HG03460 (cell line): Measurements from ENCODE around the gene HSD17B12.
A peak's percentile ranks its signal among the peaks of the same experiment; 100 is the strongest.

Source experiments
- ATAC-seq: cut with Tn5 transposase; IDR thresholded peaks from one replicate; pipeline ENCODE4 v1.9.1; 2021; ENCODE audit not compliant: unreplicated experiment

Gene HSD17B12

GRCh38 chr11:43687120-43687791 lies 6.7 kb downstream of the HSD17B12 start:
- ATAC-seq = no peak

DNA sequence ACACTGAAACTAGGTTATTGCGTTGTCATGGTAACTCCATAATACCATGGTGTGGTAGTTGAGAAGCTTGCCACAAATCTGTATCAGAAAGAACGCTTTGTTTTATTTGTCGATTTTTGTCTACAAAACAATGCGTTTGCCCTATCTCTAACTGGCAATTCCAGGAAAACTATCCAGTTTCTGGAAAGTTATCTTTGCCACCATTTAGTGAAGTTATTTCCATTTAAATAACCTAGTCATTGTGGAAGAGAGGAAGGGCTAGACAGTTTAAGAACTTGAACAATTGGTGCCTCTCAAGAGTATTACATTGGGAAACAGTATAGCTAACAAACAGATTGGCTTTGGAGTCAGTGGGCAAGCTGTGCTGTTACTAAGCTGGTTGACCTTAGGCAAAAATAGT lies 7.9 kb downstream of the HSD17B12 start:
- no peak for ATAC-seq

DNA sequence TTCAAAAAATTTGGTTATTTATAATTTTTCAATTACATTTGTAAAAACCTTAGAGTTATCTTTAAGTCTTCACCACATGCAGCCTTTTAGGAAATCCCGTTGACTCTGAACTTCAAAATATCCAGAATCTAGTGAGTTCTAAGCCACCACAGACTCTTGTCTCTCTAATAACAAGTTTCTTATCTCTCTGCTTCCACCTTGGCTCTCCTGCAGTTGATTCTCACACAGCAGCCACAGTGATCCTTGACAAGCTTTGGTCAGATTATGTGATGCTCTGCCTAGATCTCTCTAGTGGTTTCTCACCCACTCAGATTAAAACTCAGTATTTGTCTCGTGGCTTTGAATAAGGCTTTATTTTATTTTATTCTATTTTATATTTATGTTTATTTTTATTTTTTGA lies 8.6 kb downstream of the HSD17B12 start:
- no peak for ATAC-seq

- ATAC-seq = no peak
Observed at GRCh38 chr11:43690929-43691725, 10.6 kb downstream of the HSD17B12 start.

- ATAC-seq = no peak
Observed at GRCh38 chr11:43691806-43692205, 11.3 kb downstream of the HSD17B12 start.

- no peak for ATAC-seq
Observed at GRCh38 chr11:43693069-43693468, 12.5 kb downstream of the HSD17B12 start.

- no peak for ATAC-seq
Observed at GRCh38 chr11:43693731-43694130, 13.2 kb downstream of the HSD17B12 start.

GRCh38 chr11:43694477-43694876 lies 13.9 kb downstream of the HSD17B12 start:
- ATAC-seq = no peak

DNA sequence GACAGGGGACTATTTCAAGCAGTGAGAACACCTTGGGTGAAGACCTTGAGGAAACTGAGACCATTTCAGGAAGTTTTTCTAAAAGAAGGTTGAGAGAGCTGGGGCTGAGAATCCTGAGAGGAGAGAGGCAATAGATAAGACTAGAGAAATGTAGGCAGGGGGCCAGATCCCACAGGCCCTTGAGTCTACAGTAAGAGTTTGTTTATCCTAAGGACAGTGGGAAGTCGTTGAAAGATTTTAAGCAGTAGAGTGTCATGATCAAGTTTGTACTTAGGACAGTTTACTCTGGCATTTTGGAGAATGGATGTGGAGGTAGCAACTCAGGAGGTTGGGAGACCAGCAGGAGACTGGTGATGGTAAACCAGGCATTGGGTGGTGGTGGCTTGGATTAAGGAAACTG lies 17.1 kb downstream of the HSD17B12 start:
- ATAC-seq = no peak

DNA sequence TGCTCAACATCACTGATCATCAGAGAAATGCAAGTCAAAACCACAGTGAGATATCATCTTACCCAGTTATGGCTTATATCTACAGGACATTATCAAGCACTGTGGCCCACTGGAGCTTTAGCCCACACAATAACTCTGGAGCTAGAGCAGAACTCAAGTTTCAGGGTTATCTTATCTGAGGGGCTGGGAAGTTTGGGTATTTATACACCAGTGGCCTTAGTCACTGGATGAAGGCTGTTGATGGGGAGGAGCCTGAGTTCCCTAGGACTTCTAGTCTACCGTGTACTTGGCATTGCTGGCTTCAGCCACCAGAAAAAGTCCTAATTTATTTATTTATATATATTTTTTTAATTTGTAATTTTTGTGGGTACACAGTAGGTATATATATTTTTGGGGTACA lies 19.3 kb downstream of the HSD17B12 start:
- ATAC-seq = no peak

- no peak for ATAC-seq
Observed at GRCh38 chr11:43706631-43707030, 26.1 kb downstream of the HSD17B12 start.

DNA sequence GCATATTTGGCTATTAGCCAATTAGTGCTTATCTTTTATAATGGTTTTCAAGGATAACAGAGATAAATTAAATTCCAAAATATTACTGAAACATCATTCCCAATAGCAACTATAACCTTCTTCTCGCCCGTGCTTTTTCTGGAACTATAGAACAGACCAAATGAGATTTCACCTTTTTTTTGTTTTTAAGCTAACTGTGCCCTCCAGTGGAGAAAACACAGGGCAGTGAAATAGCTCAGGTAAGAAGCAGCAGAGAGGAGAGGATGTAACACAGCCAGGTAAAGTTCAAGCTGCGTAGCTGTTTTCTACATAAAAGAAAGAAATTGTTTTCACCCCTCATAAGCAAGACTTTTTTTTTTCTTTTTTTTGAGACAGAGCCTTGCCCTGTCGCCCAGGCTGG lies 28.2 kb downstream of the HSD17B12 start:
- no peak for ATAC-seq

GRCh38 chr11:43709689-43710088 lies 29.2 kb downstream of the HSD17B12 start:
- ATAC-seq = no peak

- no peak for ATAC-seq
Observed at GRCh38 chr11:43712676-43713075, 32.1 kb downstream of the HSD17B12 start.

DNA sequence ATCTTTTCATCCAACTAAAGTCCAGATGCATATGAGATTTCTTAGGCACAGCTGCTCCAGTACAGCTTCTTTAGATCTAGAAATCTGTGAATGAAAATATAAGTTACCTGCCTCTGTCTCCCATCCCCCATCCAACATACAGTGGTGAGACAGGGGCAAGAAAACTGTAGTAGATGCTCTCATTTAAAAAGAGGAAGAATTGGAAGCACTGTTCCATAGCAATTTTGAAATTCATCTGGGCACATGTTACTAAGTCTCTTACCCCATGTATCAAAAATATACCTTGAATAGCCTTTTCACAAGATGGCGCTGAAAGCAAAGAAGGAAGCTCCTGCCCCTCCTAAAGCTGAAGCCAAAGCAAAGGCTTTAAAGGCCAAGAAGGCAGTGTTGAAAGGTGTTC lies 37.8 kb downstream of the HSD17B12 start:
- no peak for ATAC-seq

- no peak for ATAC-seq
Observed at GRCh38 chr11:43723617-43724016, 43.1 kb downstream of the HSD17B12 start.

DNA sequence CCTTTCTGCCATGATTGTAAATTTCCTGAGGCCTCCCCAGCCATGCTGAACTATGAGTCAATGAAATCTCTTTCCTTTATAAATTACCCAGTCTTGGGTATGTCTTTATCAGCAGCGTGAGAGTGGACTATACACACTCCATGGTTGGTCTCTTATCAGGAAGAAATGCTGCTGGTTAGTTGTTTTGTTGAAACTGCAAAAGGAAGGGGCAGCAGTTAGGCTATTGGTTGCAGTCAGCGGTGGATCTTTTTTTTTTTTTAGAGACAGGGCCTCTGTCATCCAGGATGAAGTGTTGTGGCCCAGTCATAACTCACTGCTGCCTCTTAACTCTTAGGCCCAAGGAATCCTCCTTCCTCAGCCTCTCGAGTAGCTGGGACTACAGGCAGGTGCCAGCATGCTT lies 51.7 kb downstream of the HSD17B12 start:
- ATAC-seq = no peak

DNA sequence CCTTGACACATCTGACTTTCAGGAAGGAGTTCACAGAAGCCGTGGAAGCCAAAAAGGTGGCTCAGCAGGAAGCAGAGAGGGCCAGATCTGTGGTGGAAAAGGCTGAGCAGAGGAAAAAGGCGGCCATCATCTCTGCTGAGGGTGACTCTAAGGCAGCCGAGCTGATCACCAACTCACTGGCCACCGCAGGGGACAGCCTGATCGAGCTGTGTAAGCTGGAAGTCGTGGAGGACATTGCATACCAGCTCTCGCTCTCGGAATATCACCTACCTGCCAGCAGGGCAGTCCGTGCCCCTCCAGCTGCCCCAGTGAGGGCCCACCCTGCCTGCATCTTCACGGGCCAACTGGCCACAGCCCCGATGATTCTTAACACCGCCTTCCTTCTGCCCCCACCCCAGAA lies 53.7 kb downstream of the HSD17B12 start:
- ATAC-seq = no peak

DNA sequence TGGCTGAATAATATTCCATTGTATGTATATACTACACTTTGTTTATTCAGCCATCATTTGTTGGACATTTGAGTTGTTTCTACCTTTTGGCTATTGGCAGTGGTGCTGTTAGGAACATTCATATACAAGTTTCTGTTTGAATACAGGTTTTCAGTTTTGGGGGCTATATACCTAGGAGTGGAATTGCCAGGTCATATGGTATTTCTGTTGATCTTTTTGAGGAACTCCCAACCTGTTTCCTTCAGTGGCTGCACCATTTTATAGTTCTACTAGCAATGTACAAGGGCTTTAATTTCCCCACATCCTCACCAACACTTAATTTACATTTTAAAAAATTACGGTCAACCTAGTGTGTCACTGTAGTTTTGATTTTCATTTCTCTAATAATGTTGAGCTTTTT lies 54.6 kb downstream of the HSD17B12 start:
- ATAC-seq = no peak

DNA sequence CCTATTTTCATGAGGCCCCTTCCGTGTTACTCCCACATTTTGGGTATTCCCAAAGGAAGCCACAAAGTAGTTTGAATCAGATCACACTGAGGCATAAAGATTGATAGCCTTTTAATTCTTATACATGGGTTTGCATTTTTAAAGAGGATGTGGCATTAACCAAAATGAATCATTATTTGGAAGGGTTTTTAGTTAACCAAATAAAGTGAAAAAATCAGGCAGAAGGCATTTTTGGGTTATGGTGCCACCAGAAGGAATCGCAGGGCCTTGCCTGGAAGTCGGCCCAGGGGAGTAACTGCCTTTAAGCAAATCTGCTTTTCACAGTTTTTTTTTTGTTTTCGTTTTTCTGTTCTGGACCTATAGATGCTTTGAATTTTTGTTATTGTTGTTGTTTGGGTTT lies 55.4 kb downstream of the HSD17B12 start:
- no peak for ATAC-seq

DNA sequence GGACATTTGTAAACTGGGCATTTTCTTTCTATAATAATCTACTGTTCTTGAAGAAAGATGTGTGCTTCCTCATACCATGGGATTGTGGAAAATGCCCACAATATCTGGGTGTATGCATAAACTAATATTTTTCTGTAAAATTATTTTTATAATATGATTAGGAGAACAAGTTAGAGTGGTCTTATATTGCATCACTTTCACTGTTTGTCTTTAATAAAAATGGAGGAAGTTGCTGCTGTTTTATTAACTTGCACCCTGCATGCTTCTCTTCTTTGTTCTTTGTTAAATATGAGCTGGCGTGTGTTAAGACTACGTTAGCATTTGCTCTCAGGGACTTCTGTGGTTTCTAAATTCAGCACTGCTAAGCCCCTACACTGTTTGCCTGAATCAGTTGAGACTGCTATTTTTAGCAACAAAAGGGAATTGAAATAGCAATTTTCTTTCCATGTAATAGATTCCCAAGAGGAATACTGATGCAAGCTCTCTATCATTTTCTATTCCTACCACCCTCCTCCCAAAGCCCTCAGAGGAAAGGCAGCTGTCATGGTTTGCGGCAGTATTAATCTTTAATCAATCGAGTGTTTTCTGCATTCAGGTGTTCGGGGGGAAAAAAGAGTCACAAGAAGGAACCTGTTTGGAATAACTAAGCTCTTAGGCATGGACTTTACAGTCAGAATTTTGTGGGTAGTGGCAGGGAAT lies 56.1 kb downstream of the HSD17B12 start:
- peak; percentile 50 for ATAC-seq

DNA sequence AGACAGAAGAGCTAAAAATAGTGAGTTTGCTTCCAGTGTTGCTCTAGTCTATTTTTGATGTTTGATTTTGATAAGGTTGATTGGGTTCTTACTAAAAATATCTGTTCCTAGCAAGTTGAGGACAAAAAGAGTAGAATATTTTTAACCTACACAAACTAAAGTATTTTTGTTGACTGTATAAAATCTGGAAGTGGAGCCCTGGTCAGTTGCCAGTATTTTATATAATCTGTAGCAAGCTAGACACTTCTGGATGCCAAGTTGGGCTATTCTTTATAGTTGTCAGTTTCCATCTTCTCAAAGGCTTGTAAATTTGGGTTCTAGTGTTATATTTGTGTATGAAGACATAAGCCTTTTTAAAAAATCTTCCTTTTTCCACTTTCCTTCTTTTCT lies 56.7 kb downstream of the HSD17B12 start:
- no peak for ATAC-seq
